Right lung (tissue), 5 donors: ENCODE measurements around the gene AQP2. TPM values are rescaled to one million over a fixed set of nuclear protein-coding genes. Genes with fewer than 3 reads are reported as not detected.
"Not testable (repeated sequence)": the region's sequence is repeated elsewhere in the genome, so short reads cannot be mapped to it uniquely, and the experiment has no call there.

Experiments
- DNase-seq, 2 donors: peaks; one replicate each; pipeline ENCODE4 v3.0.0-alpha.2; 2013
- polyA plus RNA-seq, 5 donors: library from polyadenylated mRNA; unstranded; fragments of 120-200 nt; gene quantifications; one replicate each; pipeline versions ENCODE4 v1.2.1 to v1.2.3, GENCODE V29; 2013; ENCODE audit warnings: inconsistent platforms in 1 of 5, low replicate concordance in 1 of 5; ENCODE audit not compliant: insufficient read length in 5 of 5, insufficient read depth in 1 of 5

Gene AQP2
- polyA plus RNA-seq, 5 donors, result 0.11 to 0.58 (median 0.17) TPM

DNA sequence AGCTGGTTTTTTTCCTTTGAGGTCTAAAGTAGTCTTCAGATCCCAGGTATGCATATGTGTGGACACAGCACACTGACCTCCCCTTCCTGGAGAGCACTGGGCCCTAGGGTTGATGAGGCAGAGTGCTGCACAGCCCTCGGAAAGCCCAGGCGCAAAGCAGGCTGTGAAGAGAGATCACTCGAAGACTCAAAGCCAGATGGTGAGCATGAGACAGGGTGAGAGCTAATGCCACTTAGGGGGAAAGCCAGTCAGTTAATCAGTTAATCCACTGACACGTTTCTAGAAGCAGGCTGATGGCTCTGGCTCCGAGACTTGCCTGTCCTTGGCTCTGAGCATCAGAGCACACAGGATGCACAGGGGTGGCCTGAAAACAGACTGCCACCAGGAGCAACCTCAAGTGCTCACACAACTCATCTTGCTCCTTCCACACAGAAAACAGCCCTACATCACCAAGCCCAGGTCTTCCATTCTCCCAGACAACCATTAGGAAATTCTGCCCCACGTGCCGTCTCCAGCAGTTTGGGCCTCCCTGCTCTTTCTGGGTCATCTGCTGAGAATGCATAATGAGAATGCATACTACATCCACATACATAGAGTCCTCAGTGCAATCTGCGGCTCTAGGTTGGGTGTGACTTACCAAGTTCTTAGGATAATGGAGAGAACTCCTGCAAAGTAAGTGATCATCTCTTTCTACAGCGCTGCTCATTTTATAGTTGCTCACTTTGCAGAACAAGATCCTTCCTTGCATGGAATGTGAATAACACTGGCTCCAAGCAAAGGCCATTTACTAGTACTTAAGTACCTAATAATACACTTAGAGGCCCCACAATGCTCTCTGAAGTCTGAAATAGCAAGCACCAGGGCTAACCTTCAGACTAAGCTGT lies 34.2 kb downstream of the AQP2 start:
- no peak for DNase-seq

DNA sequence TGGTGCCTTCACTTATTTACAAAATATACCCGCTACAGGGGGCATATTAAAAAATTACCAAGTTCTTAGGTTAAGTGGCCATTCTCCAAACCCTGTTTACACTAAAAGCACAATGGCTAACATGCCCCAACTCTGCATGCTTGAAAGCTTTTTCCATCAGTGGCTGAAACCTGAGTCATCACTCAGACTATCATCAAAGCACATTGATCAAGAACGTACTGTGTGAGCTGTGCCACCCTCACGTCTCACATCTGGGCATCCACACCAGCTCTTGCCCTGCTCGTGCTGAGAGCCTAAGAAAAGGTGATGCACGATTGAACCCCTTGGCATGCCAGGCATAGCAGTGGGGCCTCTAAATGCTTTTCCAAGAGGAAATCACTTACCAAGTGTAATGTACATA lies 35.4 kb downstream of the AQP2 start:
- no peak for DNase-seq

- not testable (repeated sequence) for DNase-seq
Observed at GRCh38 chr12:49986476-49986875, 35.9 kb downstream of the AQP2 start.

DNA sequence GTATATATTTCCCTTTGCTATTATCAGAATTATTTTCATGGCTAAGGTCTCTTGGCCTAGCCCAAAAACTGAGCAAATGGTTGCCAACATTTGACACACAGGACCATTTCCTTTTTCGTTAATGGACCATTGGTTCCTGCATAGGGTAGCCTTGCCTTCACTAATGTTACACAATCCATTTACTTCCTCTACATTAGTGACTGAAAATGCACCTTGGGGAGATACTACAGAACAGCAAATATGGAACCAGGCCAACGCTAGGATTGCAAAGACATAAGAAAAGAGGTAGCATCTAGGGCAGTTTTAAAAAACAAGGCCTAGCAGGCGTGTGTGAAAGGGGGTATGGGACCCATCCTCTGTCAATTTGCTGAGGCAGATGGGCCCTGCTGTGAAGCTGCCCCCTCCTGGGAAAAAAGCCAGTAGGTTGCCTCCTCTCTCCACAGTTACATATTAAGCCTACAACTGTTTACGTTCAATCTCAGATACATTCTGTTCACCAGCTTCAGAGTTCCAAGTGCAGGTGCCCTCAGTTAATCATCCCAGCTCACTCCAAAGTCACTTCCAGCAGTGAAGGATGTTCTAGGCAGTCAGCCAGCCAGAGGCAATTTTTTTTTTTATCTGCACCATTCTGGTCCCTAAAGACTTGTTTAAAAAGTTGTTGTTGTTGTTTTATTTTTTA lies 37.2 kb downstream of the AQP2 start:
- no peak for DNase-seq

DNA sequence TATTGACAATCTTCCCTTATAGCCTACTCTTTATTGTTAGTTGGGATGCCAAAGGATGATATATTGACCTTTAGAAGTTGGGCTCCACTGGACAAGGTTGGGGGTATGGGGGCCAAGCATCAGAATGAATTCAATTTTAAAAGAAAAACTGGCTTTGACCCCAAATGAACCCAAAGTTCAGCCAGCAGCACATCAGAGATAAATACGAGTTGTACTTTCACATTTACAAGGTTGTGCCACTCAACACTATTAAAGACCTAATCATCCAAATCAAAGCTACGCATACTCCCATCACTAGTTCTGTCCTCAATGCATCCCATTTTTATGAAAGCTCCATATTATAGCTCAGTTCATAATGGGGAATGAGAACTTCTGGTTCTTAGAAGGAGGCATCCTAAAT lies 38.9 kb downstream of the AQP2 start:
- not testable (repeated sequence) for DNase-seq

GRCh38 chr12:49990273-49990672 lies 39.7 kb downstream of the AQP2 start:
- DNase-seq, result no peak

DNA sequence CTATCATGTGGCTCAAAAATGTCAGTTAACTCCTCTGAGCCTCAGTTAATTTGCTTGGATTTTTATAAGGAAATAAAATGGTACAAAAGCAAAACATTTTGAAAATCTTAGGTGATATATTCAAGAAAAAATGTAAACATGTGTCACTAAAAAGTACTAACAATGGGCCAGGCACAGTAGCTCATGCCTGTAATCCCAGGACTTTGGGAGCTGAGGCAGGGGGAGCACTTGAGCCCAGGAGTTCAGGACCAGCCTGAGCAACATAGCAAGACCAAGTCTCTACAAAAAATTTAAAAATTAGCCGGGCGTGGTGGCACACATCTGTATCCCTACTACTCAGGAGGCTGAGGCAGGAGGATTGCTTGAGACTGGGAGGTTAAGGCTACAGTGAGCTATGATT lies 47.9 kb downstream of the AQP2 start:
- no peak for DNase-seq

DNA sequence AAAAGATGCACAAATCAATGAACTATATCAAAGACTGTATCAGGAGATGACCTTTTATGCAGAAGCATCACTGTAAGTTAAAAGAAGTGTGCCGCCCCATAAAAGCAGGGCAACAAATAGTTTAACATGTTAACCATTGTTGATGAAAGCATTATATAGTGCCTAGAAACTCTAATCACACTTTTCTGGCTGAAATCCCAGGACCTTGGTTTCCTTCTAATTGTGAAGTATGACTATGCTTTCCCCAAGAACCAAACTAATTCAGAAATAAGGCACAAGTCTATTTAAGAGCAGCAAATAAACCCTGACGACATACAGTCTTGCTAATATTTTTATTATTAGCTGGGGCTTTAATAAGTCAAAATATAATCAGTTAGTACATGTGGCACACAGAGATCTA lies 53.1 kb downstream of the AQP2 start:
- no peak for DNase-seq

- DNase-seq, result no peak
Observed at GRCh38 chr12:50004696-50005095, 54.2 kb downstream of the AQP2 start.

- no peak for DNase-seq
Observed at GRCh38 chr12:50005175-50005574, 54.6 kb downstream of the AQP2 start.

- no peak for DNase-seq
Observed at GRCh38 chr12:50006280-50006679, 55.7 kb downstream of the AQP2 start.

- no peak for DNase-seq
Observed at GRCh38 chr12:50006754-50007442, 56.4 kb downstream of the AQP2 start.

Other genes starting within 250 kb of the AQP2 start
- gene FMNL3, start 243.3 kb upstream of the AQP2 start, polyA plus RNA-seq, result 10 to 100 TPM; 50.1 to 64.3 (median 52.5) TPM
- 100 to 1,000 TPM; 430 to 538 (median 511) TPM for gene TMBIM6, start 209.2 kb upstream of the AQP2 start, polyA plus RNA-seq
- 10 to 100 TPM; 13.4 to 25.7 (median 19.2) TPM for gene NCKAP5L, start 122.3 kb upstream of the AQP2 start, polyA plus RNA-seq
- 1 to 10 TPM; 5.6 to 6.9 (median 6.2) TPM for gene BCDIN3D, start 107.6 kb upstream of the AQP2 start, polyA plus RNA-seq
- gene FAIM2, start 46.8 kb upstream of the AQP2 start, polyA plus RNA-seq, result 1 to 10 TPM in 1 of 5 donors, under 1 TPM in 4; 0.14 to 1.3 (median 0.57) TPM
- 10 to 100 TPM in 2 of 5 donors, 1 to 10 TPM in 3; 3.9 to 11.4 (median 8.4) TPM for gene AQP5, start 11.1 kb downstream of the AQP2 start, polyA plus RNA-seq
- gene AQP6, start 22.2 kb downstream of the AQP2 start, polyA plus RNA-seq, result under 1 TPM; 0.22 to 0.45 (median 0.29) TPM
- 10 to 100 TPM; 33.4 to 80.0 (median 54.5) TPM for gene RACGAP1, start 74.8 kb downstream of the AQP2 start, polyA plus RNA-seq
- gene ASIC1, start 106.9 kb downstream of the AQP2 start, polyA plus RNA-seq, result 10 to 100 TPM in 1 of 5 donors, 1 to 10 TPM in 4; 7.2 to 11.5 (median 9.0) TPM
- gene SMARCD1, start 134.6 kb downstream of the AQP2 start, polyA plus RNA-seq, result 100 to 1,000 TPM; 132 to 141 (median 139) TPM
- gene GPD1, start 153.3 kb downstream of the AQP2 start, polyA plus RNA-seq, result 1 to 10 TPM in 2 of 5 donors, under 1 TPM in 3; 0.44 to 3.5 (median 0.72) TPM
- gene COX14, start 161.5 kb downstream of the AQP2 start, polyA plus RNA-seq, result 10 to 100 TPM; 32.2 to 47.9 (median 35.1) TPM
- 10 to 100 TPM; 59.2 to 77.7 (median 65.6) TPM for gene CERS5, start 216.6 kb downstream of the AQP2 start, polyA plus RNA-seq